GM19238 (cell line): ENCODE measurements around the gene LUC7L3.

Experiments used
- DNase-seq: peaks from one replicate; pipeline ENCODE4 v3.0.0; 2011; ENCODE audit warnings: low spot score; ENCODE audit not compliant: insufficient read length

Gene LUC7L3

GRCh38 chr17:50685691-50686493 lies 33.5 kb upstream of the LUC7L3 start:
- no peak for DNase-seq

- no peak for DNase-seq
Measured at GRCh38 chr17:50686494-50687199, 32.8 kb upstream of the LUC7L3 start.

- no peak for DNase-seq
Measured at GRCh38 chr17:50687200-50688066, 32.0 kb upstream of the LUC7L3 start.

- no peak for DNase-seq
Measured at GRCh38 chr17:50688245-50688644, 31.2 kb upstream of the LUC7L3 start.

- DNase-seq, result no peak
Measured at GRCh38 chr17:50689251-50689650, 30.2 kb upstream of the LUC7L3 start.

GRCh38 chr17:50689956-50690886 lies 29.2 kb upstream of the LUC7L3 start:
- DNase-seq, result no peak

GRCh38 chr17:50690887-50691549 lies 28.4 kb upstream of the LUC7L3 start:
- no peak for DNase-seq

- DNase-seq, result no peak
Measured at GRCh38 chr17:50691550-50692447, 27.6 kb upstream of the LUC7L3 start.

- no peak for DNase-seq
Measured at GRCh38 chr17:50692448-50693035, 26.9 kb upstream of the LUC7L3 start.

- no peak for DNase-seq
Measured at GRCh38 chr17:50693036-50693682, 26.2 kb upstream of the LUC7L3 start.

- no peak for DNase-seq
Measured at GRCh38 chr17:50696365-50696879, 23.0 kb upstream of the LUC7L3 start.

- DNase-seq, result no peak
Measured at GRCh38 chr17:50697062-50697461, 22.3 kb upstream of the LUC7L3 start.

GRCh38 chr17:50697663-50698272 lies 21.6 kb upstream of the LUC7L3 start:
- DNase-seq, result no peak

- no peak for DNase-seq
Measured at GRCh38 chr17:50699410-50699809, 20.0 kb upstream of the LUC7L3 start.

- DNase-seq, result no peak
Measured at GRCh38 chr17:50703162-50703561, 16.2 kb upstream of the LUC7L3 start.

GRCh38 chr17:50707289-50708049 lies 11.9 kb upstream of the LUC7L3 start, which contains the start of gene ANKRD40:
Gene ANKRD40, minus strand, starts transcription at chr17:50707914. Its CDS starts 260 bp downstream, at chr17:50707654.
- DNase-seq, result peak; percentile 69
